Stimulated activated CD4-positive, alpha-beta T cell treated with anti-CD3 and anti-CD28 coated beads, Interleukin-2, amount 100 ng/mL, for 24 hours (primary cell): ENCODE data around the gene WIZ.

Experiments used
- DNase-seq, 2 donors: peaks; one replicate each; pipeline ENCODE4 v3.0.0-alpha.2; 2020

Gene WIZ

GRCh38 chr19:15372891-15373301 is 76.9 kb downstream of the WIZ start:
- no peak for DNase-seq

GRCh38 chr19:15372470-15372869 is 77.3 kb downstream of the WIZ start:
- no peak for DNase-seq

- DNase-seq = no peak
Observed at GRCh38 chr19:15371786-15372380, 77.9 kb downstream of the WIZ start.

GRCh38 chr19:15371119-15371518 is 78.6 kb downstream of the WIZ start:
- DNase-seq = no peak
